Activated T-cell treated with anti-CD3 and anti-CD28 coated beads for 48 hours (primary cell): Measurements from ENCODE around the gene NKAIN1.
"Not testable (repeated sequence)": the region's sequence is repeated elsewhere in the genome, so short reads cannot be mapped to it uniquely, and the experiment has no call there.

Experiments
- DNase-seq: peaks from one replicate; pipeline ENCODE4 v3.0.0-alpha.2; 2020; ENCODE audit warnings: low read depth

NKAIN1 gene

DNA sequence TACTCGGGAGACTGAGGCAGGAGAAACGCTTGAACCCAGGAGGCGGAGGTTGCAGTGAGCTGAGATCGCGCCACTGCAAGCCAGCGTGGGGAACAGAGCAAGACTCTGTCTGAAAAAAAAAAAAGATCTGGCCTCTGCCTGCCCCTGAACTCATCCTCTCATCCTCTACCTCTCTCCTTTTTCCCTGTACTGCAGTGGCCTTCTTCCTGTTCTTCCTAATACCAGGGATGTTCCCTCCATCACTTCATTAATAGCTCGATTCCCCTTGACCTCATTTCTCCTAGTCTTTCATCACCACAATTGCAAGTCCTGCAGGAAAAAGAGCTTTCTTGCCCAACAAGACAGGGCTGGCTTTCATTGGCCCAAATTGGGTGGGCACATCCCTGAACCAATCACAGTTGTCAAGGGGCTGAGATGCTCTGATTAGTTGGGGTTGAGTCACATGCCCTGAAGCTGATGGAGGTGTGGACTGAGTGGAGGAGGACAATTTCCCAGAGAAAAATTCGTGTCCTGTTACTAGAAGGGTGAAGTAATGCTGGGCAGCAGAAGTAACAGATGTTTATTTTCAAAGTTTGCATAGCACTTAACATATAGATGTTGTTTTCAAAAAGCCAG lies 87.4 kb downstream of the NKAIN1 start:
- DNase-seq: no peak

DNA sequence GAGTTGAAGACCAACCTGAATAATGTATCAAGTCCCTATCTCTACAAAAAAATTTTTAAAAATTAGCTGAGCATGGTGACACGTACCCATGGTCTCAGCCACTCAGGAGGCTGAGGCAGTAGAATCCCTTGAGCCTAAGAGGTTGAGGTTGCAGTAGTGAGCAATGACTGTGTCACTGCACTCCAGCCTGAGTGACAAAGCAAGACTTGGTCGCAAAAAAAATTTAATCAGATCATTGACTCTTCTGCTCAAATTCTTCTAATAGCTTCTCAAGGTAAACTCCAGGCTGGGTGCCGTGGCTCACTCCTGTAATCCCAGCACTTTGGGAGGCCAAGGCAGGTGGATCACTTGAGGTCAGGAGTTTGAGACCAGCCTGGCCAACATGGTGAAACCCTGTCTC lies 88.3 kb downstream of the NKAIN1 start:
- DNase-seq: no peak

DNA sequence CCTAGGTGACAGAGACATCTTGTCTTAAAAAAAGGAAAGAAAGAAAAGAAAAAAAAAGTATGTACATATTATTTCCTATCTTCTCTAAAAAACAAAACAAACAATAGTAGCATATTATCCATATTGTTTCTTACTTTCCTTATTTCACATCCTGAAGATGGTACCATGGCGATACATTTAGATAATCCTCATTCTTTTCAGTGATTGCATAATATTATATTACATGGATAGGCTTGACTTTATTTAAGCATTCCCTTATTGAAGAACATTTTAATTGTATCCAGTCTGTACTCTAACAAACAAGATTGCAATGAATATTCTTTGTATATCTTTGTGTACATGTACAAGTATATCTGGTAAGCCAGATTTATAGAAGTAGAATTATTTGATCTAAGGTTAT lies 91.3 kb downstream of the NKAIN1 start:
- DNase-seq: no peak

DNA sequence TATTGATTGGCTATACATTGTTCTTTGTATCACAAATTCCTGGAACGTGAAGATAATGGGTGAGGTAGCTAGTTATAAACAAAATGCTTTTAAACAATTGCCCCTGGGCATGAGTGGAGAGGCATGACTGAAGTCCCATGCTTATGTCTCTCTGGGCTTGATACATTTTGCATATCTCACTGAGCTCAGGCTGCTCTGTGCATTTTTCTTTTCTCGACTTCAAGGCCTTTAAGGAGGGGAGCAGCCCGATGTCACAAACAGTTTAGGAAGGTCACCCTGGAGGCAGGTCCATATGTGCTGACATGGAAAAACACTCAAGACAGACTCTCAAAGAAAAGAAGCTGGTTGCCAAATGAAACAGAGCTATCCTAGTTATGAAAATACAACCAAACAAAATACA lies 94.0 kb downstream of the NKAIN1 start:
- DNase-seq: no peak

DNA sequence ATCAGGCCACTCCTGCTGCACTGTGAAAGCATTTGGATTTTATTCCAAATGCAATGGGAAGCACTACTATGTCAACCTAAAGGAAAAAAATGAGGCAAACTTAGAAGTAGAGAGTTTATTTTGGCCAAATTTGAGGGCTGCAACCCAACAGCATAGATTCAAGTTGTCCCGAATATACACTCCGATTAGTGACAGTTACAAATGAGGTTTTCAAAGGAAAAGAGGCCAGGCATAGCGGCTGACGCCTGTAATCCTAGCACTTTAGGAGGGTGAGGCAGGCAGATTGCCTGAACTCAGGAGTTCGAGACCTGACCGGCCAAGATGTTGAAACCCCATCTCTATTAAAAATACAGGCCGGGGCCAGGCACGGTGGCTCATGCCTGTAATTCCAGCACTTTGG lies 95.2 kb downstream of the NKAIN1 start:
- DNase-seq: no peak

DNA sequence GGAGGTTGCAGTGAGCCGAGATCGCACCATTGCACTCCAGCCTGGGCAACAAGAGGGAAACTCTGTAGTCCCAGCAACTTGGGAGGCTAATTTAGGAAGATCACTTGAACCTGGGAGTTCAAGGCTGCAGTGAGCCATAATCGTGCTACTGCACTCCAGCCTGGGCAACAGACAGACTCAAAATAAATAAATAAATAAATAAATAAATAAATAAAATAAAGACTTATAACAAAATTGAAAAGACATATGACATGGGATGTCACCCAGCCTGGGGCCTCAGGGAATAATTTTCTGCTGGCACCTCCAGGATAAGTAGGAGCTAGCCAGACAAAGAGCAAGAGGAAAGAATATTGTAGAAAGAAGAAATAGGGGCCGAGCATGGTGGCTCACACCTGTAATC lies 96.2 kb downstream of the NKAIN1 start:
- no peak for DNase-seq

DNA sequence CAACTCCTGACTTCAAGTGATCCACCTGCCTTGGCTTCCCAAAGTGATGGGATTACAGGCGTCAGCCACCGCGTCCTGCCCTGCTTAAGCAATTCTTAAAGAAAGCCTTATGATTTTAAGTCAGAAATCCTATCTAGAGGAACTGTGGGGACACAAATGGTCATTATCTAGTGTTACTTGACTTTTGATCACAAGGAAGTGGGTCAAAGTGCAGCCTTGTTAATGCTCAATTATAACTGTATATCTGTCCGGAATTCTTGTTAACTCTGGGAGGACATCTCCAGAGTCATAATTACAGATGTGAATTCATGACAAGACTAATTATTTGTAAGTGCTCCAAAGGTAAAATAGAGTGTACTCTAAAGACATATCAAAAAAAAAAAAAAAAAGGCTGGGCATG lies 97.3 kb downstream of the NKAIN1 start:
- DNase-seq: no peak

DNA sequence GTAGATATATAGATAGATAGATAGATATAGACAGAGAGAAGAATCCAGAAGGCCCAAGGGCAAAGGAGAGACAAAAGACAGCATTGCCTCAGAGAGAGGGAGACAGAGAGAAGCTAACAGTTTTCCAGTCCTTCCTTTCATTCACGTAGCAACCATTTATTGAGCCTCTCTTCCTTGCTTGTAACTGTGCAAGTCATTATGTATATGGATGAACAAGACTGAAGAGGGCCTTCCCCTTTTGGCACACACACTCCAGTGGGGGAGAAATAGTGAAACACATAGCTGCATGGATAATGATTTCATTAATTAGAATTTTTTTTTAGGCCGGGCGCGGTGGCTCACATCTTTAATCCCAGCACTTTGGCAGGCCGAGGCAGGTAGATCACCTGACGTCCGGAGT lies 99.4 kb downstream of the NKAIN1 start:
- DNase-seq: no peak

DNA sequence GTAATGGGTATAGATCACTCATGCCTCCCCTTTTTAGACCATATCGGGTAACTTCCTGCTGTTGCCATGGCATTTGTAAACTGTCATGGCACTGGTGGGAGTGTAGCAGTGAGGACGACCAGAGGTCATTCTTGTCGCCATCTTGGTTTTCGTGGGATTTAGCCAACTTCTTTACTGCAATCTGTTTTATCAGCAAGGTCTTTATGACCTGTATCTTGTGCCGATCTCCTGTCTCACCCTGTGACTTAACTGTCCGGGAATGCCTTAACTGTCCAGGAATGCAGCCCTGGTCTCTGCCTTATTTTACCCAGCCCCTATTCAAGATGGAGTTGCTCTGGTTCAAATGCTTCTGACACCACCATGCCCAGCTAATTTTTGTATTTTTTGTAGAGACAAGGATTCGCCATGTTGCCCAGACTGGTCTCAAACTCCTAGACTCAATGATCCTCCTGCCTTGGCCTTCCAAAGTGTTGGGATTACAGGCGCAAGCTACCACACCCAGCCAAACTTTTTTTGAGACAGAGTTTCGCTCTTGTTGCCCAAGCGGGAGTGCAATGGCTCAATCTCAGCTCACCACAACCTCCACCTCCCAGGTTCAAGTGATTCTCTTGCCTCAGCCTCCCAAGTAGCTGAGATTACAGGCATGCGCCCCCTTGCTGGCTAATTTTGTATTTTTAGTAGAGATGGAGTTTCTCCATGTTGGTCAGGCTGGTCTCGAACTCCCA lies 100.7 kb downstream of the NKAIN1 start:
- not testable (repeated sequence) for DNase-seq

DNA sequence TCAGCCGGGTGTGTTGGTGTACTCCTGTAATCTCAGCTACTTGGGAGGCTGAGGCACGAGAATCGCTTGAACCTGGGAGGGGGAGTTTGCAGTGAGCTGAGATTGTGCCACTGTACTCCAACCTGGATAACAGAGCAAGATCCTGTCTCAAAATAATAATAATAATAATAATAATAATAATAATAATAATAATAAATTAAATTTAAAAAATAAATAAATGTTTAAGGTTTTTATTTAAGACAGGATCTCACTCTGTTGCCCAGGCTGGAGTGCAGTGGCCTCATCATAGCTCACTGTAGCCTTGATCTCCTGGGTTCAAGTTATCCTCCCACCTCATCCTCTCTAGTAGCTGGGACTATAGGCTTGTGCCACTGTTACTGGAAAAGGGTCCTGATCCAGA lies 101.8 kb downstream of the NKAIN1 start:
- not testable (repeated sequence) for DNase-seq

DNA sequence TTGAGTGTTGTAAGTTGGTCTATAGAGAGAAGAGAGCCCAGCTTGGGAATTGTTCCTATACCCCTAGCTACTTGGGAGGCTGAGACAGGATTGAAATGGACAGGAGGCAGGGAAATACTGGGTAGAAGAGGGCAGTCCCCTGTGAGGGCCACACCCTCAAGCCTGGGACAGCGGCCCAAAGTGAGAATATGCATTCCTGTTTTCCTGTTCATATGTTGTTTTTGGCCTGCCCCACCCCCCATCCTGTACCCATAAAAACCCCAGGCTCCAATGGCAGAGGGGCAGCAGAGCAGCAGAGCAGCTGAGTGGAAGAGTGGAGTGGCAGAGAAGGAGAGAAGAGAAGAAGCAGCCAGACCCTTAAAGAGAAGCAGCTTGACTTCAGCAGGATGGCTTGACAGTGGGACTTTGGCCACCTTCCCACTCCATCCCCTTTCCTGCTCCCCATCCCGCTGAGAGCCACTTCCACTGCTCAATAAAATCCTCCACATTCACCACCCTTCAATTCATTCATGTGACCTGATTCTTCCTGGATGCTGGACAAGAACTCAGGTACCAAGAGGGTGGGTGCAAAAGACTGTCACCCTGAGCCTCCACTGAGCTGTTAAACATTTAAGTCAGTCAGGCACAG lies 103.6 kb downstream of the NKAIN1 start:
- DNase-seq: no peak

DNA sequence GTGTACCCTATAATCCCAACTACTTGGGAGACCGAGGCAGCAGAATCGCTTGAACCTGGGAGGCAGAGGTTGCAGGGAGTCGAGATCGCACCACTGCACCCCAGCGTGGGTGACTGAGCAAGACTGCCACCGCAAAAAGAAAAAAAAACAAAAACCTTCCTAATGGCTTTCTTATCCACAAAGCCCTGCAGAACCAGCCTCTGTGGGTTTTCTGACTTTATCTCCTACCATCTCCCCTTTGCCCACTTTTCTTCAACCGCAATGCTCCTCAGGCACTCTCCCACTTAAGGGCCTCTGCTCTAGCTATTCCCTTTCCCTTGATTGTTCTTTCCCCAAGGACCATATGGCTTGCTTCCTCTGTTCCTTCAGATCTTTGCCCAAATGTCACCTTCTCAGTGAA lies 106.3 kb downstream of the NKAIN1 start:
- DNase-seq: no peak
